Activated naive CD8-positive, alpha-beta T cell (primary cell): ENCODE measurements around the gene RHO.

ENCODE experiments used
- H3K27ac Mint-ChIP-seq: one replicate; pipeline ENCODE4 v1.8.0; 2021; ENCODE audit warnings: mixed read lengths
- H3K27me3 Mint-ChIP-seq: one replicate; pipeline ENCODE4 v1.8.0; 2021; ENCODE audit warnings: mixed read lengths
- H3K36me3 Mint-ChIP-seq: one replicate; pipeline ENCODE4 v1.8.0; 2021; ENCODE audit warnings: mixed read lengths
- H3K4me1 Mint-ChIP-seq: one replicate; pipeline ENCODE4 v1.8.0; 2021; ENCODE audit warnings: low read depth, mixed read lengths
- H3K4me3 Mint-ChIP-seq: one replicate; pipeline ENCODE4 v1.8.0; 2021; ENCODE audit warnings: mild to moderate bottlenecking, mixed read lengths
- H3K9me3 Mint-ChIP-seq: one replicate; pipeline ENCODE4 v1.8.0; 2021; ENCODE audit warnings: low read depth, mixed read lengths

Gene RHO

GRCh38 chr3:129563850-129564535 is 35.6 kb downstream of the RHO start:
- Mint-ChIP-seq H3K9me3 (no peaks in the 10 kb centered on the region), H3K36me3 (no peaks in the 10 kb centered on the region), H3K4me1 (no peaks in the 10 kb centered on the region), H3K27ac (no peak overlapping the region), H3K4me3 (no peak overlapping the region), H3K27me3 (no peaks in the 10 kb centered on the region)

GRCh38 chr3:129564981-129565644 is 36.7 kb downstream of the RHO start:
- no peaks in the 10 kb centered on the region for H3K36me3 Mint-ChIP-seq
- no peaks in the 10 kb centered on the region for H3K4me1 Mint-ChIP-seq
- no peaks in the 10 kb centered on the region for H3K9me3 Mint-ChIP-seq
- no peak overlapping the region for H3K4me3 Mint-ChIP-seq
- H3K27me3 Mint-ChIP-seq, result no peaks in the 10 kb centered on the region
- no peak overlapping the region for H3K27ac Mint-ChIP-seq

- Mint-ChIP-seq H3K27me3 (no peaks in the 10 kb centered on the region), H3K36me3 (no peaks in the 10 kb centered on the region), H3K4me1 (no peaks in the 10 kb centered on the region), H3K9me3 (no peaks in the 10 kb centered on the region), H3K27ac (no peak overlapping the region), H3K4me3 (no peak overlapping the region)
Observed at GRCh38 chr3:129565902-129566301, 37.5 kb downstream of the RHO start.

- Mint-ChIP-seq H3K27me3 (no peaks in the 10 kb centered on the region), H3K4me1 (no peaks in the 10 kb centered on the region), H3K4me3 (no peak overlapping the region), H3K9me3 (no peaks in the 10 kb centered on the region), H3K36me3 (no peaks in the 10 kb centered on the region), H3K27ac (no peak overlapping the region)
Observed at GRCh38 chr3:129567176-129567705, 38.8 kb downstream of the RHO start.

- H3K27me3 Mint-ChIP-seq, result no peaks in the 10 kb centered on the region
- H3K4me1 Mint-ChIP-seq, result no peaks in the 10 kb centered on the region
- H3K4me3 Mint-ChIP-seq, result no peak overlapping the region
- H3K36me3 Mint-ChIP-seq, result no peaks in the 10 kb centered on the region
- H3K27ac Mint-ChIP-seq, result no peak overlapping the region
- H3K9me3 Mint-ChIP-seq, result no peaks in the 10 kb centered on the region
Observed at GRCh38 chr3:129567939-129568338, 39.5 kb downstream of the RHO start.

GRCh38 chr3:129569856-129570255 is 41.4 kb downstream of the RHO start:
- Mint-ChIP-seq H3K4me1 (no peaks in the 10 kb centered on the region), H3K27ac (no peak overlapping the region), H3K9me3 (no peaks in the 10 kb centered on the region), H3K27me3 (no peaks in the 10 kb centered on the region), H3K36me3 (no peaks in the 10 kb centered on the region), H3K4me3 (no peak overlapping the region)

GRCh38 chr3:129571605-129572547 is 43.4 kb downstream of the RHO start:
- no peaks in the 10 kb centered on the region for H3K9me3 Mint-ChIP-seq

GRCh38 chr3:129572603-129573002 is 44.2 kb downstream of the RHO start:
- Mint-ChIP-seq H3K27me3 (no peaks in the 10 kb centered on the region), H3K36me3 (no peaks in the 10 kb centered on the region), H3K27ac (no peak overlapping the region), H3K4me3 (no peak overlapping the region), H3K4me1 (peaks cover 12% of the 10 kb centered on the region), H3K9me3 (no peaks in the 10 kb centered on the region)

More at GRCh38 chr3:129571605-129572547, 43.4 kb downstream of the RHO start:
- H3K27me3 Mint-ChIP-seq, result no peaks in the 10 kb centered on the region
- no peak overlapping the region for H3K27ac Mint-ChIP-seq
- H3K4me1 Mint-ChIP-seq, result peaks cover 10% of the 10 kb centered on the region
- H3K36me3 Mint-ChIP-seq, result no peaks in the 10 kb centered on the region
- no peak overlapping the region for H3K4me3 Mint-ChIP-seq

- no peaks in the 10 kb centered on the region for H3K27me3 Mint-ChIP-seq
- H3K36me3 Mint-ChIP-seq, result no peaks in the 10 kb centered on the region
- H3K9me3 Mint-ChIP-seq, result no peaks in the 10 kb centered on the region
- H3K27ac Mint-ChIP-seq, result no peak overlapping the region
- H3K4me1 Mint-ChIP-seq, result peaks cover 16% of the 10 kb centered on the region
- H3K4me3 Mint-ChIP-seq, result no peak overlapping the region
Observed at GRCh38 chr3:129573493-129573892, 45.1 kb downstream of the RHO start.

GRCh38 chr3:129574206-129574605 is 45.8 kb downstream of the RHO start:
- no peaks in the 10 kb centered on the region for H3K9me3 Mint-ChIP-seq
- peaks cover 16% of the 10 kb centered on the region for H3K4me1 Mint-ChIP-seq
- H3K4me3 Mint-ChIP-seq, result no peak overlapping the region
- no peaks in the 10 kb centered on the region for H3K36me3 Mint-ChIP-seq
- H3K27ac Mint-ChIP-seq, result no peak overlapping the region
- H3K27me3 Mint-ChIP-seq, result no peaks in the 10 kb centered on the region

- no peaks in the 10 kb centered on the region for H3K36me3 Mint-ChIP-seq
- H3K27me3 Mint-ChIP-seq, result no peaks in the 10 kb centered on the region
- no peak overlapping the region for H3K27ac Mint-ChIP-seq
- H3K4me3 Mint-ChIP-seq, result no peak overlapping the region
- H3K9me3 Mint-ChIP-seq, result no peaks in the 10 kb centered on the region
- H3K4me1 Mint-ChIP-seq, result peaks cover 16% of the 10 kb centered on the region
Observed at GRCh38 chr3:129575233-129575996, 47.0 kb downstream of the RHO start.

GRCh38 chr3:129575997-129576384 is 47.6 kb downstream of the RHO start:
- H3K4me3 Mint-ChIP-seq, result no peak overlapping the region
- no peak overlapping the region for H3K27ac Mint-ChIP-seq
- H3K36me3 Mint-ChIP-seq, result no peaks in the 10 kb centered on the region
- peaks cover 16% of the 10 kb centered on the region for H3K4me1 Mint-ChIP-seq
- no peaks in the 10 kb centered on the region for H3K9me3 Mint-ChIP-seq
- no peaks in the 10 kb centered on the region for H3K27me3 Mint-ChIP-seq

GRCh38 chr3:129576514-129577352 is 48.3 kb downstream of the RHO start:
- Mint-ChIP-seq H3K27ac (peak overlapping the region; percentile 82), H3K4me3 (peak overlapping the region; percentile 27), H3K27me3 (no peaks in the 10 kb centered on the region), H3K36me3 (no peaks in the 10 kb centered on the region), H3K4me1 (peaks cover 16% of the 10 kb centered on the region), H3K9me3 (no peaks in the 10 kb centered on the region)

- no peaks in the 10 kb centered on the region for H3K9me3 Mint-ChIP-seq
- H3K4me1 Mint-ChIP-seq, result peaks cover 16% of the 10 kb centered on the region
- no peaks in the 10 kb centered on the region for H3K36me3 Mint-ChIP-seq
- H3K27ac Mint-ChIP-seq, result no peak overlapping the region
- H3K4me3 Mint-ChIP-seq, result no peak overlapping the region
- no peaks in the 10 kb centered on the region for H3K27me3 Mint-ChIP-seq
Observed at GRCh38 chr3:129577366-129577765, 48.9 kb downstream of the RHO start.
